GM18909 (cell line): ENCODE measurements around the gene CFAP141.
"Not testable (repeated sequence)": the region's sequence is repeated elsewhere in the genome, so short reads cannot be mapped to it uniquely, and the experiment has no call there.

Experiments used
- ATAC-seq: cut with Tn5 transposase; IDR thresholded peaks from one replicate; pipeline ENCODE4 v1.9.1; 2021; ENCODE audit warnings: mild to moderate bottlenecking; ENCODE audit not compliant: unreplicated experiment, poor library complexity

The CFAP141 gene

DNA sequence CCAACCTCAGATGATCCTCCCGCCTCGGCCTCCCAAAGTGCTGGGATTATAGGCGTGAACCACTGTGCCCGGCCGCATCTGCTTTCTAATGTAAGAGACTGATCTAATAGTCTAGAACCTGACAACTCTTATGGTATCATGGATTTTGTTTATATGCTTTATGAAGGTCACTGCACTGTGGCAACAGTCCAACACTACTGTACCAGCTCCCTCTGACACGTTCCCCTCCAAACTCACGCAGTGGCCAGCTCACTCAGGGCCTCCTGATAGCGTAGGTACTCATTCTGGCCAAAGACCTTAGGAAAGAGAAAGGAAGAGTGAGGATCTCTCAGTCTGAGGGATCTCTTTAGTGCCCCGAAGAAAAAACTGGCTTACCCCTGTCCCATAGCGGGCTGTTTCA, 6.0 kb upstream of the CFAP141 start:
- no peak for ATAC-seq

DNA sequence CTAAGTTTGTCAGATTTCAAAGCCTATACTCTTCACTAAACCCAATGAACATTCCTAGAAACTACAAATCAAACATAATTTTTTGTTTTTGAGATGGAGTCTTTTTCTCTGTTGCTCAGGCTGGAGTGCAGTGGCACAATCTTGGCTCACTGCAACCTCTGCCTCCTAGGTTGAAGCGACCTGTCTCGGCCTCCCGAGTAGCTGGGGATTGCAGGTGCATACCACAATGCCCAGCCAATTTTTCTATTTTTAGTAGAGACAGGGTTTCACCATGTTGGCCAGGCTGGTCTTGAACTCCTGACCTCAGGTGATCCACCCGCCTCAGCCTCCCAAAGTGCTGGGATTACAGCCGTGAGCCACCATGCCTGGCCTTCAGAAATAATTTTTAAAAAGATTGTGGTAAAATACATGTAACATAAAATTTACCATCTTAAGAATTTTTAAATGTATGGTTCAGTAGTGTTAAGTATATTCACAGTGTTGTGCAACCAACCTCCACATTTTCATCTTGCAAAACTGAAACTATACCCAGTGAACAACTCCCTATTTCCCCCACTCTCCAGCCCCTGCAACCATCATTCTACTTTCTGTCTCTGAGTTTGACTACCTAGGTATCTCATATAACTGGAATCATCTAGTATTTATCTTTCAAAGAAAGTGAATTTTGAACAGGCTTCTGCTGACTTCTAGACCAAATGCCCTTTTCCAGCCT, 2.7 kb upstream of the CFAP141 start:
- no peak for ATAC-seq

GRCh38 chr1:154207262-154207661, 1.1 kb upstream of the CFAP141 start:
- no peak for ATAC-seq

GRCh38 chr1:154205778-154206177, 355 bp downstream of the CFAP141 start:
- ATAC-seq: not testable (repeated sequence)

DNA sequence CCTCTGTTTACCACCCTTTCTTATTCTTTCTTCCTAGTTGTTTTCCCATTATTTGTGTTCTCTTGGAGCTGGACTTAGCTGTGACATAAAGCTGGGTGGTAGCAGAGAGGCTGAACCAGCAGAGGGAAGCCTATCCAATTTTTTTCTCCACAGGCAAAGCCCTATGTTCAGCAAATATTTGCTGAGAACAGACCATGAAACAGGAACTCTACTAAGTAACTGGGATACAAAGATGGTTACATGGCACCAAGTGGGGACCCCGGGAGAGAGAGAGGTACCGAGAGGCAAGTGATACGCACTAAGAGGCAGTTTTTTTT, 6.6 kb downstream of the CFAP141 start:
- no peak for ATAC-seq

- no peak for ATAC-seq
Measured at GRCh38 chr1:154198756-154199562, 7.2 kb downstream of the CFAP141 start.

DNA sequence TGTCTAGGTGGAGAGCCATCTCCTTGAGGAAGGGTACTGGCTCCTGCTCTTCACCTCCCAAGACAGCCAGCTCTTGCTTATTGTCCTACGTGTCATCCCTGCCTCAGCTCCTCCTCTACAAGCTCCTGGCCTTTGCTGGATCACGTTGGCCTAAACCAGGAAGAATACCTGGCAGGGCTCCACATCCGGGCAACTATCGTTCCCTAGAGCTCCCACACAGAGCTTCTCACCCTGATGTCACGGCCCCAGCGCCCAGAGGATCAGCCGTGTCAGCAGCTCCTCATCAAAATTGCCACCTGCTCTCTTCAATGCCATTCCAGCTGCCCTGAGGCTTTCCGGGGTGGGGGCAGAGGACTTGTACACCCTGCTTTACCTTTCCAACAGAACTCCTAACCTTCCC, 12.3 kb downstream of the CFAP141 start:
- no peak for ATAC-seq

- no peak for ATAC-seq
Measured at GRCh38 chr1:154192476-154192875, 13.7 kb downstream of the CFAP141 start.

DNA sequence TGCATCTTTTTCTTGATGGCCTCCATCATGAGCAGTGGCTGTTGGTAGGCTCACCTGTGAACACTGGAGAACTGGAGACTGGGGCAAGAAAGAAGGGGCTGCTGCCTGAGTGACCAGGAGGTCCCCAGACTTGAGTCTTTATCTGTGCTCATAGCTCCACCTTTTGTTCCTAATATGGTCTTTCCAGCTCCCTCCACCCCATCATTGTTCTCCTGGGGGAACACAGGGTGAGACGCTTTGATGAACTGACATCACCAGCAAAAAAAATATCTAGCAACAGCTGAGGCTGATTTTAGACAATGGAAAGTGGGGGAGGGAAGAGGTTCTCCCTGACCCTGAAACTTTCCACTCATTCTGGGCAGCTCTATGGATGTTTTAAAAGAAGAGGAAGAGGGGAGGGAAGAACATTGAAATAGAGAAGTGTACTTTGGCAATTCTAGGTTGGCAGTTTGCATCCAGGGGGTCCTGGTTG, 14.1 kb downstream of the CFAP141 start, which contains the start of gene TPM3:
Gene TPM3, minus strand, starts transcription at position 111 of the 472 bp plus-strand sequence. Its CDS starts 82 bp downstream, at position 29.
- no peak for ATAC-seq

GRCh38 chr1:154190550-154190949, 15.6 kb downstream of the CFAP141 start:
- no peak for ATAC-seq

GRCh38 chr1:154186852-154187501, 19.2 kb downstream of the CFAP141 start:
- no peak for ATAC-seq

DNA sequence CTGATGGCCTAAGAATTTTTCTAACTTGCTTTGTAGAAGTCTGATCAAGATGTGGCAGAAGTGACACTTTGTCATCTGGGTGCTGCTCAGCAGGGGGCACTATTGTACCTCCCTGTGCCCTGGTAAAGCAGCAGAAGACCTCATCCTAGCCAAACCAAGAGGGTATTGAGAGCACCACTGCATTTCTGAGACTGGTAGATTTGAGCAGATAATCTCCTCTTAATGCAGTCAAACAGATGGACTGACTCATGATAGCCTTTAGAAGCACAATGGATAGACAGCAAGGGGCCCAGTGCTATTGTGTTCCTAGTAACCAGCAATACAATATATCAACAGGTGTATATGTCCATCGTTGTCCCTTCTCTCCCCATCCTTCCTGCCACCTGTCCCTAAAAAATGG, 20.0 kb downstream of the CFAP141 start:
- no peak for ATAC-seq

GRCh38 chr1:154183046-154183915, 22.9 kb downstream of the CFAP141 start:
- peak; percentile 74 for ATAC-seq

GRCh38 chr1:154182344-154183045, 23.6 kb downstream of the CFAP141 start:
- peak; percentile 63 for ATAC-seq

DNA sequence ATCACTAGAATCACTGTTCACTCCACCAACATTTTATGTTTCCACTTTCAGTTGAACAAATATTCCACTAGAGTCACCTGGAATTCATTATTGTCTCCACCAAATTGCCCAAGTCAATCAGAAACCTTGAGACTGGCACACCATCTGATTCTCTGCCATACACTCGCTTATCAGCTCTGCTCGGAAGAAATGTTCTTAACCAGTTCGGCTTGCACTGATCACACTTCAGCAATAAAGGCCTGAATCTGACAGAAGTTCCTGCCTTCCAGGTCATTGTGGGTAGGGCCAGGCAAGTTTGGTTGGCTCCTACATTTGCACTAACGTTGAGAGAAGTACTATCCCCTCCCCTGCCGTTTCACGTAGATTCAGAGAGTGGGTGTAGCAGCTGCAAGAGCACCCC, 24.2 kb downstream of the CFAP141 start:
- no peak for ATAC-seq

DNA sequence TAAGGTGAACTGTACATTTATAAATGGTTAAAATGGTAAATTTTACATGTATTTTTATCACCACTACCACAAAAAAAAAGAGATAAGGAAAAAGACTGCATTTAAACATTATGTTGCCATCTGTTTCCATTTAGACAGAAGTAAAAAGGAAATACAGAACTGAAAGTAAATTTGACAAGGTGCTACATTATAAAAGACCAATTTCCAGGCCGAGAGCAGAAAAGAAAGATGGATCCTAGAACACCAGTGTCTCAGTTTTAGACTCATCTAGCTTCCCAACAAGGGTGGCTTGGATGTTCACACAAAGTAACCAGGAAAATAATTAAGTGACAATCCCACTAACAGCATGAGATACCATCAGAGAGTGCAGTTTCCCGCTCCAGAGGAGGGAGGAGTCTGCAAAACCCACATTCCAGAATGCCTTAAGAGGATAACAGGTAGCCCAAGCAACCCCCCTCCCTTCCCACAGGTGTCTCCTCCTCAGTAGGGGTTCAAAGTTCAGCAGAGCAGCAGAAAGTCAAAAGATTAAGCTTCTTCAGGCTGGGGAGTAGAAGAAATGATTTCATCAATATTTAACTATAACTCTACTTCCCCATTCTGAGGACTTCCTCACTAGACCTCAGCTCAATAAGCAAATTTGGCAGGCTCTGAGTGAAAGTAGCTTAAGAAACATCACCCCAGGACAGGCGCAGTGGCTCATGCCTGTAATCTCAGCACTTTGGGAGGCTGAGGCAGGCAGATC, 26.0 kb downstream of the CFAP141 start:
- no peak for ATAC-seq

DNA sequence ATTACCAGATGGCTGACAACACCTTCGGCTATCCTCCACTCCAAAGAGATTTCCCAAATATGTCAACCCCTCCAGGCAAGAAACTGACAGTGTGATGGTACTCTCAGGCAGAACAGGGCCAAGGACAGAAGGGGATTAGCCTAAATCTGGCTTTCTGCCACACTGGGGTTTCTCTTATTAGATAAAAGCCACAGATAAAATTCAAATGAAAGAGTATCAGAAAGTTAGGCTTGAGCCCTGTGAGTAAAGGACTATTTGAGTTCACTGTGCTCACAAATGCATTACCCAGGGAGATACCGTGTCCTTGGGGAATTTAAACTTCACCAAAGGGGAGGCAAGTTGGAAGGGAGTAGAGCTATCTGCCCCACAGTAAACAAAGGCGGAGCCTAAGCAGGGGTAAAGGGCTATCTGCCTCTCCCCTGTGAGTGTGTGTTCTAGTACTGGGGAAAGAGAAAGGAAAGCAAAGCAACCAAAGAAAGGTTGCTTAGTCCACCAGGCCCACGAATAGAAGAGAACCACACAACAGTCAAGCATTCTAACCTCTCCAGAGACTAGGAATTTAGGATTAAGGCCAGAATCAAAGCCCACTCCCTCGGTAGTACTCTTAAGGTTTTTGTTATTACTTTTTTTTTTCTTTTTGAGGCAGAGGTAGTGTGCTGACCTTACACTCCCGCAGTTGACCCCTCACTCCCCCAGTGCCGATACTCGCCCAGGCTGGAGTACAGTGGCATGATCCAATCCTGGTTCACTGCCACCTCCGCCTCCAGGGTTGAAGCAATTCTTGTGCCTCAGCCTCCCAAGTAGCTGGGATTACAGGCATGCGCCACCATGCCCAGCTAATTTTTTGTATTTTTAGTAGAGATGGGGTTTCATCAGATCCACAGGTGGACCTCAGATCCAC, 27.0 kb downstream of the CFAP141 start:
- ATAC-seq: no peak

DNA sequence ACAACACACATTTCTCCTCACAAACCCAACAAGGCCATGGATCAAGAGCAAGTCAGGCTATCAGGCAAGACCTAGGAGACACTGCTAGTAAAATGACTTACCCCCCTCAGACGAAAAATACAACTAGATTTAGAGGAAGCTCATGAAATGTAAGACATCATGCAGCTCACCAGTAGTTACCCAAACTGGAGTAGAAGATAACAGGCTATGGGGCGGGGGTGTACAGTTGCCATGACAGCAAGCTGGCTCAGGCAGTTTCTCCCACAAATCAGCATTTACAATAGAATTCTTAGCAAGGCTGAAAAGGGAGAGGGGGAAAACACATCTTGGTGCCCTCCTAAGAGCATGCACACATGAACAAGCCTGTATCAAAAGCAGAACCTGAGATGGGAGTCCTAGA, 28.1 kb downstream of the CFAP141 start:
- no peak for ATAC-seq
